Measurements from ENCODE around the gene MTCP1.

- TF ChIP-seq, protein P1, sequence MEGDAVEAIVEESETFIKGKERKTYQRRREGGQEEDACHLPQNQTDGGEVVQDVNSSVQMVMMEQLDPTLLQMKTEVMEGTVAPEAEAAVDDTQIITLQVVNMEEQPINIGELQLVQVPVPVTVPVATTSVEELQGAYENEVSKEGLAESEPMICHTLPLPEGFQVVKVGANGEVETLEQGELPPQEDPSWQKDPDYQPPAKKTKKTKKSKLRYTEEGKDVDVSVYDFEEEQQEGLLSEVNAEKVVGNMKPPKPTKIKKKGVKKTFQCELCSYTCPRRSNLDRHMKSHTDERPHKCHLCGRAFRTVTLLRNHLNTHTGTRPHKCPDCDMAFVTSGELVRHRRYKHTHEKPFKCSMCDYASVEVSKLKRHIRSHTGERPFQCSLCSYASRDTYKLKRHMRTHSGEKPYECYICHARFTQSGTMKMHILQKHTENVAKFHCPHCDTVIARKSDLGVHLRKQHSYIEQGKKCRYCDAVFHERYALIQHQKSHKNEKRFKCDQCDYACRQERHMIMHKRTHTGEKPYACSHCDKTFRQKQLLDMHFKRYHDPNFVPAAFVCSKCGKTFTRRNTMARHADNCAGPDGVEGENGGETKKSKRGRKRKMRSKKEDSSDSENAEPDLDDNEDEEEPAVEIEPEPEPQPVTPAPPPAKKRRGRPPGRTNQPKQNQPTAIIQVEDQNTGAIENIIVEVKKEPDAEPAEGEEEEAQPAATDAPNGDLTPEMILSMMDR (conservative IDR thresholded peaks at IDR 0.05 in 1 of 2, IDR thresholded peaks at IDR 0.05 in 1 of 2; ENCODE audit: extremely low read depth in 1 of 2, insufficient read depth in 1 of 2, low read depth in 1 of 2, low read length in 2 of 2), result no peak
- no peak for TF ChIP-seq EZH2 (IDR thresholded peaks at IDR 0.05; ENCODE audit: borderline replicate concordance, low read length)
Measured at GRCh38 chrX:155053656-155054055, 17.3 kb downstream of the MTCP1 start.

Data from mammary epithelial cell (primary cell).